GM19239 (cell line): ENCODE results near the gene MAGI3.

ENCODE experiments used
- DNase-seq: peaks from one replicate; pipeline ENCODE4 v3.0.0; 2011; ENCODE audit warnings: low spot score; ENCODE audit not compliant: insufficient read length
- FAIRE-seq: peaks from 2 replicates; lab custom pipeline; 2011; peaks lifted over from hg19 to GRCh38; lab: Jason Lieb, UNC

MAGI3 gene

GRCh38 chr1:113628997-113629396, 238.7 kb downstream of the MAGI3 start:
- FAIRE-seq: no peak
- no peak for DNase-seq

GRCh38 chr1:113630340-113631327, 240.3 kb downstream of the MAGI3 start:
- no peak for DNase-seq
- FAIRE-seq: no peak

GRCh38 chr1:113641396-113641795, 251.1 kb downstream of the MAGI3 start:
- DNase-seq (no peak), FAIRE-seq (no peak)

- FAIRE-seq: no peak
- no peak for DNase-seq
These were observed 256.8 kb downstream of the MAGI3 start for GRCh38 chr1:113647164-113647563.

GRCh38 chr1:113648478-113648877, 258.2 kb downstream of the MAGI3 start:
- DNase-seq (no peak), FAIRE-seq (no peak)

- FAIRE-seq (no peak), DNase-seq (no peak)
These were observed 262.5 kb downstream of the MAGI3 start for GRCh38 chr1:113652771-113653170.

GRCh38 chr1:113653741-113654140, 263.4 kb downstream of the MAGI3 start:
- FAIRE-seq (no peak), DNase-seq (no peak)

GRCh38 chr1:113654883-113655282, 264.6 kb downstream of the MAGI3 start:
- FAIRE-seq: no peak
- no peak for DNase-seq

GRCh38 chr1:113657126-113657525, 266.8 kb downstream of the MAGI3 start:
- DNase-seq (no peak), FAIRE-seq (no peak)

- FAIRE-seq (no peak), DNase-seq (no peak)
These were observed 267.3 kb downstream of the MAGI3 start for GRCh38 chr1:113657556-113658063.

GRCh38 chr1:113659035-113659434, 268.7 kb downstream of the MAGI3 start:
- DNase-seq: no peak
- no peak for FAIRE-seq

GRCh38 chr1:113659556-113659955, 269.2 kb downstream of the MAGI3 start:
- DNase-seq (no peak), FAIRE-seq (no peak)

GRCh38 chr1:113660088-113660487, 269.8 kb downstream of the MAGI3 start:
- FAIRE-seq (no peak), DNase-seq (no peak)

- FAIRE-seq: no peak
- DNase-seq: no peak
These were observed 271.8 kb downstream of the MAGI3 start for GRCh38 chr1:113662101-113662500.

GRCh38 chr1:113663165-113663951, 273.0 kb downstream of the MAGI3 start:
- FAIRE-seq: no peak
- no peak for DNase-seq

- FAIRE-seq (no peak), DNase-seq (no peak)
These were observed 274.8 kb downstream of the MAGI3 start for GRCh38 chr1:113665071-113665470.

- DNase-seq (no peak), FAIRE-seq (no peak)
These were observed 275.8 kb downstream of the MAGI3 start for GRCh38 chr1:113666126-113666525.

GRCh38 chr1:113669988-113670387, 279.7 kb downstream of the MAGI3 start:
- DNase-seq: no peak
- FAIRE-seq: no peak

- FAIRE-seq (no peak), DNase-seq (no peak)
These were observed 280.3 kb downstream of the MAGI3 start for GRCh38 chr1:113670650-113671049.

- DNase-seq (no peak), FAIRE-seq (no peak)
These were observed 282.2 kb downstream of the MAGI3 start for GRCh38 chr1:113672491-113672890.

- FAIRE-seq (no peak), DNase-seq (no peak)
These were observed 284.3 kb downstream of the MAGI3 start for GRCh38 chr1:113674591-113674990.
